LNCaP clone FGC (cell line): Measurements from ENCODE around the gene KIF21A.

Experiments used
- DNase-seq: peaks from one replicate; pipeline ENCODE4 v3.0.0-alpha.2; 2011; ENCODE audit warnings: low read depth
- H3K4me3 ChIP-seq: 2 replicates; pipeline ENCODE4 v1.5.1; 2011; ENCODE audit warnings: mild to moderate bottlenecking, low read depth, low read length, control low read depth
- TF ChIP-seq, protein P1 (sequence below): IDR thresholded peaks from 2 replicates; pipeline ENCODE4 v1.5.1; 2012; ENCODE audit warnings: mild to moderate bottlenecking; ENCODE audit not compliant: control insufficient read depth, insufficient read depth; ENCODE audit errors: extremely low read depth

KIF21A gene

DNA sequence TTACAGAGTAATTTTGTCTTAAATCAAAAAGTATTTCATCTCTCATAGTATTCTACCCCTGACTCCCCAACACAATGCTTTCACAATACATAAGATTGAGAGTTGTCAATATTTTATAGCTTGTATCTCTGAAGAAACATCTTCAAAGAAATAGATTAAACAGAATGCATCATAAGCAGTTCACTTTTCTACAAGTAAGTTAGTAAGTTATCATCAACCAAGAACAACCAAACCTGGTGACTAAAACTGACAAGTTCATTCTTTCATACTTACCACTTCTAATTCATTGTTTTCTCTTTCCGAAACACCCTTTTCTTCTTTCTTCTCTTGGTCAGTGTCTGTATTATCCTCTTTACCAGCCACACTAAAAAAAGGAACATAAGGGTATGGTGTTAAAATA, 101.2 kb downstream of the KIF21A start:
- TF ChIP-seq, protein P1, sequence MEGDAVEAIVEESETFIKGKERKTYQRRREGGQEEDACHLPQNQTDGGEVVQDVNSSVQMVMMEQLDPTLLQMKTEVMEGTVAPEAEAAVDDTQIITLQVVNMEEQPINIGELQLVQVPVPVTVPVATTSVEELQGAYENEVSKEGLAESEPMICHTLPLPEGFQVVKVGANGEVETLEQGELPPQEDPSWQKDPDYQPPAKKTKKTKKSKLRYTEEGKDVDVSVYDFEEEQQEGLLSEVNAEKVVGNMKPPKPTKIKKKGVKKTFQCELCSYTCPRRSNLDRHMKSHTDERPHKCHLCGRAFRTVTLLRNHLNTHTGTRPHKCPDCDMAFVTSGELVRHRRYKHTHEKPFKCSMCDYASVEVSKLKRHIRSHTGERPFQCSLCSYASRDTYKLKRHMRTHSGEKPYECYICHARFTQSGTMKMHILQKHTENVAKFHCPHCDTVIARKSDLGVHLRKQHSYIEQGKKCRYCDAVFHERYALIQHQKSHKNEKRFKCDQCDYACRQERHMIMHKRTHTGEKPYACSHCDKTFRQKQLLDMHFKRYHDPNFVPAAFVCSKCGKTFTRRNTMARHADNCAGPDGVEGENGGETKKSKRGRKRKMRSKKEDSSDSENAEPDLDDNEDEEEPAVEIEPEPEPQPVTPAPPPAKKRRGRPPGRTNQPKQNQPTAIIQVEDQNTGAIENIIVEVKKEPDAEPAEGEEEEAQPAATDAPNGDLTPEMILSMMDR, result no peak
- H3K4me3 ChIP-seq, result no peak overlapping the region
- no peak for DNase-seq

DNA sequence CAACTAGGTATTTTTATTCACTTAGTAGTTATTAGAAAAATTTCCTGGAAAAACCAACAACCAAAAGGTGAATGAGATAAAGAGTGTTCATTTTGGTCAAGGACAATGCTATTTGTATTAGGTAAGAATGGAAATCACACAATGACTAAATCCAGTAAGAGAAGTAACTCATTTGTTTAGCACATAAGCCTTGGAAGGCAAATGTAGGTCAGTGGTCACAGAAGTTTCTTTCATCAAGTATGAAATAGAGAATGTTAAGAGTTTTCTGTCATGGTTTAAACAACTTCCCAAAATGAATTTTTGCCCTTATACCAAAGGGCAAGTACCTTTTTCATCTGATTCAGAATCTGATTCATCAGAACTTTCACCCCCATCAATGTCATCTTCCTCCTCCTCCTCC, 101.7 kb downstream of the KIF21A start:
- TF ChIP-seq, protein P1, result no peak
- H3K4me3 ChIP-seq, result no peak overlapping the region
- no peak for DNase-seq

DNA sequence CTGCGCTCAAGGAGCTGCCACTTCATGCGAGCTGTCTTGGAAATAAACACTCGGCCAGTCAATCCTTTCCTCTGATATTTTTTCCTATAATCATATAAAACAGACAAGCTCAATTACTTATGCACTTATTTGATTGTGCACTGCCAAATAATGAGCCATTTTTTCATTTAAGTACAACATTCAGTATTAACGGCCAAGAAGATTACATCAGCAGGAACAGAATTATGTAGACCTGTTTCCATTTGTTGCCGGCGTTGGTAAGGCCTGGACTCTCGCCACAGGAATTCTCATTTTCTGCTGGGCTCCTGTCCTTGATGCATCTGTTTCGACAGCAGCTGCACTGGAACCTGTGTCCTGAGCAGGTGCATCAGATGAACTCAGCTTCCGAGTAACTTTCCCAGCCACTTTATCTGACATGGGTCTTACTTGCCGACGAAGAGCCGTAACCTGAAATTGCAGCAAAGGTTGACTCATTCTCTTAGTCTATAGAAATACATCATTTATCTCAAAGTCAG, 110.2 kb downstream of the KIF21A start:
- DNase-seq, result no peak
- TF ChIP-seq, protein P1, result no peak
- H3K4me3 ChIP-seq, result no peak overlapping the region

DNA sequence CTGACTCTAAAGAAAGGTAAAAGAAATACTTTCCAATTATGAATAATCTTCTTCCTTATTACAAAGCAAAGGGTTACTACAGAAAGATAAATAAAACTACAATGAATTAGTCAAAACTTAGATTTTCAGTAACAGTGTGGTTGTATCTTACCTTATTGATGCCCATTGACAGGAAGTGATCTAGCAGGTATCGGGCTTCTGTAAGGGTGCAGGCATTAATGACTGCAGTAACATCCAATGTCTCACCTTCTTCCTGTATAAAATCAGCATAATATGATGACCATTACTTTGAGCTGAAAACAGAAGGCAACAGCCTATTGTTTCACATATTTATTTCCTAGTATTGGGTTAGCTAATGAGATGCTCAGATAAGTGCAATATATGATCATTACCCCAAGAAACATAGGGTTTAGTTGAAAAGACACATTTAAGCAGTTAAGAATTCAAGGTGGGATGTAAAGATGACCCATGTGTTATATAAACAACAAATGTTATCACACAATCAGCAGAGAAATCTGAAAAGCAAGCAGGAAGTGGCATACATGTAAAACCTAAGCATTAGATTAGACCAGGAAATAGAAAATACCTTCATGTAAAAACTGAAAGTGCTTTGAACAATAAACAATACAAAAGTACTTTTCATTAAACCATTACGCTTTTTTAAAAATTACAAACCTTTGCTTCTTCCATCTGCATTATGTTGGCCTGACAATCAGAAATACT, 111.2 kb downstream of the KIF21A start:
- no peak overlapping the region for H3K4me3 ChIP-seq
- DNase-seq, result no peak
- TF ChIP-seq, protein P1, result no peak

DNA sequence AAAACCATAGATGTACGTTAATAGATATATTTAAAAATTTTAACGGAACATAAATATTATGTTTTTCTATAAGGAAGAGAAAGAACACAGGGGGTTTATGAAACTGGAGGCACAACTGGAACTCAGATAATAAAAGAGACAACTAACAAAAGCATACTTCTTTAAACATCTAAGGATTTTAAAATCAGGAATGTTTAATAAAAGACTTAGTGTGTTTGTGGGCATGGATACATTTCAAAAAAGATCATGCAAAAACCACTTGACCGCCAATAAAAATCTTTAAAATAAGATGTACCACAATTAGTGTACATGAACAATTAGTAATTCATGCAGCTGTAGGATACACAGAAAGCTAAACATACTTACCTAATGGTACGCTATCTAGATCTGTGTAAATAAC, 113.0 kb downstream of the KIF21A start:
- DNase-seq, result no peak
- TF ChIP-seq, protein P1, result no peak
- no peak overlapping the region for H3K4me3 ChIP-seq

DNA sequence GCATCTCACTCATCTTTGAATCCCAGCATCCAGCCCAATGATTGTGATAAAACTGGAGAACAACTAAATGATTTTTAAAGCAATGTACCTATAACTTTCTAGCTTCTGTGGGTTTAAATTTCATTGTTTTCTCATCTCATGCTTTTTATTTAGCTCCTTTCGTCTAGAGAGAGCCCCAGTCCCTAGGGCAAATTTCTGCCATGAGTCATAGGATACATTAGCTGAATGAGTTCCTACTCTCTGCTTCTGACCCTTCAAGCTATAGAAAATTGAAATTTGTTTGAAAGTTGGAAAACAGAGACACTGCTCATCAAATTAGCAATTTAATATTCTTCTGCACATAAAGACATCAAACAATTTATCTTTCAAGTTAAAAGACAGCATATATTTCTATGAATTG, 113.9 kb downstream of the KIF21A start:
- TF ChIP-seq, protein P1, result no peak
- H3K4me3 ChIP-seq, result no peak overlapping the region
- no peak for DNase-seq

DNA sequence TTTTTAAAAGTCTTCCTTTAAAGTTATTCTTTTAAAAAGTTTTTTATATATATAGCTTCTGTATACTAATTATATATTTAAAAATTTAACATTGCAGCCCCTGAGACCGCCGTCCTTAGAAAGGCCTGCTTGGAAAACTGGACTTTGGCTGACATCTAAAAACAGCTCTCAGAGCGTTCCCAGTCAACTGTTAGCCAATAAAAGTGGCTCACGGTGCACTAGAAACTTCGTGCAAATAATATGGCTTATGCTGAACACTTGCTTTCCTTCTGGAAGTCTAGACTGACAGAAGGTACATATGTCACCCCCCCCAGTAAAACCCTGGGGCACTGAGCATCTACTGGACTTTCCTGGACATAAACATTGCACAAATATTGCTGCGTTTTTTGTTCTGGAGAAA, 115.0 kb downstream of the KIF21A start:
- no peak overlapping the region for H3K4me3 ChIP-seq
- no peak for DNase-seq
- TF ChIP-seq, protein P1, result no peak
